Kidney (tissue), 14 donors: ENCODE data around the gene EPHB1. TPM values are rescaled to one million over a fixed set of nuclear protein-coding genes. Genes with fewer than 3 reads are reported as not detected.

Experiments used
- DNase-seq, 5 donors: peaks; one replicate each; pipeline ENCODE4 v3.0.0-alpha.2; 2013 to 2020
- FAIRE-seq: peaks from 2 replicates; lab custom pipeline; 2012; peaks lifted over from hg19 to GRCh38; lab: Jason Lieb, UNC
- H3K27ac ChIP-seq, 2 donors: one replicate each; pipeline ENCODE4 v1.7.0; 2013; ENCODE audit warnings: low read depth in 2 of 2, low read length in 2 of 2, inconsistent platforms in 1 of 2
- H3K27me3 ChIP-seq: one replicate; pipeline ENCODE4 v1.7.1; 2013; ENCODE audit warnings: low read length, inconsistent platforms; ENCODE audit not compliant: control insufficient read depth, insufficient read depth
- H3K36me3 ChIP-seq, 3 donors: one replicate each; pipeline versions ENCODE4 v1.7.0 to v1.7.1; 2013; ENCODE audit warnings: low read length in 3 of 3, control low read depth in 1 of 3, inconsistent platforms in 1 of 3; ENCODE audit not compliant: insufficient read depth in 3 of 3, control insufficient read depth in 2 of 3
- H3K4me1 ChIP-seq, 3 donors: one replicate each; pipeline versions ENCODE4 v1.7.0 to v1.7.1; 2013; ENCODE audit warnings: low read length in 3 of 3, inconsistent platforms in 1 of 3, low read depth in 1 of 3; ENCODE audit not compliant: control insufficient read depth in 2 of 3, insufficient read depth in 2 of 3
- H3K4me3 ChIP-seq, 3 donors: one replicate each; pipeline versions ENCODE4 v1.7.0 to v1.8.1; 2013; ENCODE audit warnings: low read length in 3 of 3, control low read depth in 1 of 3, inconsistent platforms in 1 of 3
- H3K9ac ChIP-seq, 3 donors: one replicate each; pipeline versions ENCODE4 v1.7.0 to v1.7.1; 2013; ENCODE audit warnings: low read length in 3 of 3, control low read depth in 1 of 3, inconsistent platforms in 1 of 3
- H3K9me3 ChIP-seq, 3 donors: one replicate each; pipeline versions ENCODE4 v1.7.0 to v1.7.1; 2013; ENCODE audit warnings: low read length in 3 of 3, control low read depth in 1 of 3, inconsistent platforms in 1 of 3; ENCODE audit not compliant: control insufficient read depth in 2 of 3, insufficient read depth in 1 of 3
- CTCF ChIP-seq: IDR thresholded peaks from 3 replicates; pipeline ENCODE4 v1.5.1; 2012; ENCODE audit warnings: mild to moderate bottlenecking, moderate library complexity, borderline replicate concordance; ENCODE audit not compliant: insufficient read depth; ENCODE audit errors: extremely low read depth
- intact Hi-C: fragments of 100-400 bp; cut with DNase I; formaldehyde crosslinking; loops from one replicate; pipeline ENCODE4 v1.11.1; 2022
- polyA plus RNA-seq: library from polyadenylated mRNA; stranded (reverse); fragments of 350-450 nt; fragmentation: Illumina TruSeq; extraction: RNeasy Lipid Tissue Mini Kit (QIAGEN cat#74804); gene quantifications from one replicate; pipeline ENCODE4 v1.2.3, GENCODE V29; 2014; ENCODE audit warnings: low read depth, low replicate concordance; ENCODE audit not compliant: insufficient read depth
- total RNA-seq: library from RNA; stranded (reverse); fragmentation: NEBNext Ultra II Directional; extraction: Animal tissue kit (Norgen Biotek cat#: 25700); gene quantifications from one replicate; pipeline ENCODE4 v1.2.1, GENCODE V29; 2021
- donor health status: control.
- donor health status: control.
- donor health status: control.
- donor health status: control.
- donor health status: control.
- donor health status: DM: yes; HTN: yes; CAD: no.
- donor health status: Normal renal cell carcinoma (clear cell type).

EPHB1 gene
- total and polyA plus RNA-seq, 2 donors from 2014 or later: 0.39 to 3.2 TPM

GRCh38 chr3:134959516-134959915, 164.5 kb downstream of the EPHB1 start:
- no peaks in the 10 kb centered on the region for H3K9me3 ChIP-seq
- H3K27ac ChIP-seq: no peak overlapping the region
- H3K4me3 ChIP-seq: no peak overlapping the region
- intact Hi-C loops: no loop called here
- TF ChIP-seq CTCF: no peak
- no peaks in the 10 kb centered on the region for H3K27me3 ChIP-seq
- no peaks in the 10 kb centered on the region for H3K36me3 ChIP-seq
- H3K4me1 ChIP-seq: no peaks in the 10 kb centered on the region
- no peak overlapping the region for H3K9ac ChIP-seq
- FAIRE-seq (no peak), DNase-seq (no peak)

- Histone ChIP-seq H3K4me3 (no peak overlapping the region), H3K9ac (no peak overlapping the region), H3K4me1 (no peaks in the 10 kb centered on the region), H3K27me3 (no peaks in the 10 kb centered on the region), H3K36me3 (no peaks in the 10 kb centered on the region), H3K9me3 (no peaks in the 10 kb centered on the region), H3K27ac (no peak overlapping the region)
- DNase-seq: no peak
- intact Hi-C loops: no loop called here
- FAIRE-seq: no peak
- TF ChIP-seq CTCF: no peak
These were observed 169.2 kb downstream of the EPHB1 start for GRCh38 chr3:134964226-134964625.

- H3K27me3 ChIP-seq: no peaks in the 10 kb centered on the region
- no peaks in the 10 kb centered on the region for H3K9me3 ChIP-seq
- no peak for FAIRE-seq
- no peak overlapping the region for H3K4me3 ChIP-seq
- no peak overlapping the region for H3K27ac ChIP-seq
- no peaks in the 10 kb centered on the region for H3K4me1 ChIP-seq
- no peaks in the 10 kb centered on the region for H3K36me3 ChIP-seq
- no peak for DNase-seq
- TF ChIP-seq CTCF: no peak
- intact Hi-C loops: no loop called here
- H3K9ac ChIP-seq: no peak overlapping the region
These were observed 170.9 kb downstream of the EPHB1 start for GRCh38 chr3:134965865-134966481.

- no peaks in the 10 kb centered on the region for H3K36me3 ChIP-seq
- intact Hi-C loops: no loop called here
- H3K9ac ChIP-seq: no peak overlapping the region
- H3K4me1 ChIP-seq: no peaks in the 10 kb centered on the region
- no peaks in the 10 kb centered on the region for H3K9me3 ChIP-seq
- DNase-seq: no peak
- no peaks in the 10 kb centered on the region for H3K27me3 ChIP-seq
- no peak overlapping the region for H3K27ac ChIP-seq
- TF ChIP-seq CTCF: no peak
- FAIRE-seq: no peak
- H3K4me3 ChIP-seq: no peak overlapping the region
These were observed 175.8 kb downstream of the EPHB1 start for GRCh38 chr3:134970895-134971294.
